CD8-positive, alpha-beta memory T cell (primary cell): Measurements from ENCODE around the gene ZNF358. TPM values are rescaled to one million over a fixed set of nuclear protein-coding genes. Genes with fewer than 3 reads are reported as not detected.

Experiments
- CTCF ChIA-PET: fragments of 350-600 bp; sonication (Branson Sonifier 250); formaldehyde crosslinking; loops from one replicate; lab custom pipeline; 2021; ENCODE audit warnings: antibody characterized with exemption; lab: Charles Lee
- POLR2A ChIA-PET: fragments of 350-600 bp; sonication (Branson Sonifier 250); formaldehyde crosslinking; loops from one replicate; lab custom pipeline; 2021; ENCODE audit warnings: antibody characterized with exemption; lab: Charles Lee
- DNase-seq, 5 donors: peaks; one replicate each; pipeline versions ENCODE4 v3.0.0 to v3.0.0-alpha.2; 2020 to 2022; ENCODE audit warnings: mixed read lengths in 1 of 5
- H3K27ac ChIP-seq: one replicate; pipeline ENCODE4 v1.7.0; 2013; ENCODE audit warnings: low read depth, mild to moderate bottlenecking, low read length, moderate library complexity
- H3K27me3 ChIP-seq: 2 replicates; pipeline ENCODE4 v1.7.0; 2013; ENCODE audit warnings: low read length, mild to moderate bottlenecking; ENCODE audit not compliant: insufficient read depth, poor library complexity, severe bottlenecking
- H3K36me3 ChIP-seq: 2 replicates; pipeline ENCODE4 v1.7.0; 2013; ENCODE audit warnings: mild to moderate bottlenecking, low read length, moderate library complexity; ENCODE audit not compliant: insufficient read depth
- H3K4me1 ChIP-seq: 2 replicates; pipeline ENCODE4 v1.7.0; 2013; ENCODE audit warnings: mild to moderate bottlenecking, low read length, moderate library complexity; ENCODE audit not compliant: insufficient read depth
- H3K4me3 ChIP-seq: 2 replicates; pipeline ENCODE4 v1.7.0; 2013; ENCODE audit warnings: mild to moderate bottlenecking, low read length
- H3K9me3 ChIP-seq: 2 replicates; pipeline ENCODE4 v1.7.0; 2013; ENCODE audit warnings: mild to moderate bottlenecking, low read length
- H3K27ac Mint-ChIP-seq, 8 donors: one replicate each; pipeline ENCODE4 v1.8.0; 2020 to 2021; ENCODE audit warnings: mixed read lengths in 8 of 8, mild to moderate bottlenecking in 6 of 8, inconsistent platforms in 3 of 8, moderate library complexity in 3 of 8
- H3K27me3 Mint-ChIP-seq, 2 donors: one replicate each; pipeline ENCODE4 v1.8.0; 2020 to 2021; ENCODE audit warnings: mixed read lengths in 2 of 2, mild to moderate bottlenecking in 1 of 2, moderate library complexity in 1 of 2
- H3K36me3 Mint-ChIP-seq, 3 donors: one replicate each; pipeline ENCODE4 v1.8.0; 2020 to 2021; ENCODE audit warnings: mixed read lengths in 3 of 3, inconsistent platforms in 1 of 3, mild to moderate bottlenecking in 1 of 3
- H3K4me1 Mint-ChIP-seq, 3 donors: one replicate each; pipeline ENCODE4 v1.8.0; 2020 to 2021; ENCODE audit warnings: mixed read lengths in 3 of 3, inconsistent platforms in 1 of 3, mild to moderate bottlenecking in 1 of 3
- H3K4me3 Mint-ChIP-seq, 7 donors: one replicate each; pipeline ENCODE4 v1.8.0; 2020 to 2021; ENCODE audit warnings: mixed read lengths in 7 of 7, mild to moderate bottlenecking in 6 of 7, moderate library complexity in 4 of 7, inconsistent platforms in 2 of 7
- H3K9me3 Mint-ChIP-seq, 5 donors: one replicate each; pipeline ENCODE4 v1.8.0; 2020 to 2022; ENCODE audit warnings: mixed read lengths in 5 of 5, mild to moderate bottlenecking in 3 of 5, moderate library complexity in 2 of 5, inconsistent platforms in 1 of 5
- polyA plus RNA-seq: library from polyadenylated mRNA; unstranded; fragments of 300-500 nt; fragmentation: Illumina TruSeq; gene quantifications from one replicate; pipeline ENCODE4 v1.2.3, GENCODE V29; 2021
- total RNA-seq, 2 experiments: library from RNA; stranded (reverse); gene quantifications; one replicate each; pipeline ENCODE4 v1.2.3, GENCODE V29; 2021

The ZNF358 gene
- total and polyA plus RNA-seq, 3 experiments from 2014 or later: 2.5 to 8.9 (median 7.6) TPM

GRCh38 chr19:7506385-7507328, 9.2 kb upstream of the ZNF358 start:
- Mint-ChIP-seq H3K36me3 (no peaks in the 10 kb centered on the region), H3K9me3 (no peaks in the 10 kb centered on the region), H3K27ac (peak overlapping the region in 1 of 8 donors; percentile 82), H3K4me1 (peaks cover 7 to 12% (median 8%) of the 10 kb centered on the region in 3 donors), H3K27me3 (peaks cover 38 to 50% of the 10 kb centered on the region in 2 donors), H3K4me3 (no peak overlapping the region)
- DNase-seq: peak in 2 of 5 donors; percentile 12 to 16
- H3K9me3 ChIP-seq: no peaks in the 10 kb centered on the region
- peaks cover 9% of the 10 kb centered on the region for H3K27me3 ChIP-seq
- no peak overlapping the region for H3K4me3 ChIP-seq
- H3K4me1 ChIP-seq: peaks cover 8% of the 10 kb centered on the region
- CTCF ChIA-PET: interaction anchor here (0.6 kb wide), 1 partner anchor 42 kb away, joined by 3 read pairs; no protein-coding TSS in a partner anchor
- H3K36me3 ChIP-seq: no peaks in the 10 kb centered on the region
- POLR2A ChIA-PET: interaction anchor here (0.7 kb wide), 1 partner anchor 18 kb away, joined by 9 read pairs; no protein-coding TSS in a partner anchor
- H3K27ac ChIP-seq: no peak overlapping the region

- H3K4me1 Mint-ChIP-seq: peaks cover 7 to 12% (median 8%) of the 10 kb centered on the region in 3 donors
- Histone ChIP-seq H3K4me3 (no peak overlapping the region), H3K9me3 (no peaks in the 10 kb centered on the region), H3K27me3 (peaks cover 9% of the 10 kb centered on the region), H3K27ac (no peak overlapping the region), H3K36me3 (no peaks in the 10 kb centered on the region), H3K4me1 (peaks cover 8% of the 10 kb centered on the region)
- H3K27me3 Mint-ChIP-seq: peaks cover 27 to 41% of the 10 kb centered on the region in 2 donors
- DNase-seq: no peak
- POLR2A ChIA-PET: no interaction called here
- no peaks in the 10 kb centered on the region for H3K9me3 Mint-ChIP-seq
- CTCF ChIA-PET: no interaction called here
- no peaks in the 10 kb centered on the region for H3K36me3 Mint-ChIP-seq
- no peak overlapping the region for H3K4me3 Mint-ChIP-seq
- no peak overlapping the region for H3K27ac Mint-ChIP-seq
Observed at GRCh38 chr19:7507884-7508283, 8.0 kb upstream of the ZNF358 start.

DNA sequence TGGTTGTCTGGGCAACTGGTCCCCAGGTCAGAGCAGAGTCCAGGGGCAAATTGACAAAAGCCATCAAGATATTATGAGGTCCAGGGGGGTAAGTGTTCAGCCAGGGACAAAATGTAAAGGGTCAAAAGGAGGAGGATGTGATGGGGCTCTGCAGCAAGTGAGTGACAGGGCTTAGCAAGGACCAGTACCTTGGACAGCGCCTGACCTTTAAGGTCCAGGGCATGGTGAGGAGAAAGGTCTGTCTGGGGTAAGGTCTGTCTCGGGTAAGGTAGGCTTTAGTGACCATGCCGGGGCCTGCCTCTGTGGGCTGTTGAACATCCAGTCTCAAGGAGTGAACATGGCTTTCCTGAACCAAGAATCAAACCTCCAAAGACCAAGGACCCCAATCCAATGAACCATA, 6.3 kb upstream of the ZNF358 start:
- H3K4me3 ChIP-seq: no peak overlapping the region
- POLR2A ChIA-PET: no interaction called here
- CTCF ChIA-PET: no interaction called here

GRCh38 chr19:7512400-7512851, 3.5 kb upstream of the ZNF358 start:
- Histone ChIP-seq H3K27ac (no peak overlapping the region), H3K4me1 (peaks cover 5% of the 10 kb centered on the region), H3K9me3 (no peaks in the 10 kb centered on the region), H3K4me3 (no peak overlapping the region), H3K36me3 (no peaks in the 10 kb centered on the region), H3K27me3 (no peaks in the 10 kb centered on the region)
- H3K9me3 Mint-ChIP-seq: peaks cover 0 to 1% (median 0%) of the 10 kb centered on the region in 5 donors
- no peak for DNase-seq
- H3K36me3 Mint-ChIP-seq: no peaks in the 10 kb centered on the region
- H3K4me3 Mint-ChIP-seq: no peak overlapping the region
- no peak overlapping the region for H3K27ac Mint-ChIP-seq
- peaks cover 11 to 15% (median 14%) of the 10 kb centered on the region in 3 donors for H3K4me1 Mint-ChIP-seq
- POLR2A ChIA-PET: interaction anchor here (0.6 kb wide), 1 partner anchor 444 kb away, joined by 9 read pairs; no protein-coding TSS in a partner anchor
- CTCF ChIA-PET: no interaction called here
- H3K27me3 Mint-ChIP-seq: peaks cover 19 to 31% of the 10 kb centered on the region in 2 donors

More for the DNA sequence above, 6.3 kb upstream of the ZNF358 start:
- H3K9me3 Mint-ChIP-seq: no peaks in the 10 kb centered on the region
- no peaks in the 10 kb centered on the region for H3K36me3 Mint-ChIP-seq
- peaks cover 29 to 38% of the 10 kb centered on the region in 2 donors for H3K27me3 Mint-ChIP-seq
- H3K9me3 ChIP-seq: no peaks in the 10 kb centered on the region
- peak overlapping the region in 1 of 8 donors; percentile 1 for H3K27ac Mint-ChIP-seq
- no peaks in the 10 kb centered on the region for H3K36me3 ChIP-seq
- peaks cover 7 to 12% (median 8%) of the 10 kb centered on the region in 3 donors for H3K4me1 Mint-ChIP-seq
- H3K4me1 ChIP-seq: peaks cover 8% of the 10 kb centered on the region
- no peak overlapping the region for H3K4me3 Mint-ChIP-seq
- DNase-seq: no peak
- H3K27me3 ChIP-seq: peaks cover 9% of the 10 kb centered on the region
- H3K27ac ChIP-seq: no peak overlapping the region

DNA sequence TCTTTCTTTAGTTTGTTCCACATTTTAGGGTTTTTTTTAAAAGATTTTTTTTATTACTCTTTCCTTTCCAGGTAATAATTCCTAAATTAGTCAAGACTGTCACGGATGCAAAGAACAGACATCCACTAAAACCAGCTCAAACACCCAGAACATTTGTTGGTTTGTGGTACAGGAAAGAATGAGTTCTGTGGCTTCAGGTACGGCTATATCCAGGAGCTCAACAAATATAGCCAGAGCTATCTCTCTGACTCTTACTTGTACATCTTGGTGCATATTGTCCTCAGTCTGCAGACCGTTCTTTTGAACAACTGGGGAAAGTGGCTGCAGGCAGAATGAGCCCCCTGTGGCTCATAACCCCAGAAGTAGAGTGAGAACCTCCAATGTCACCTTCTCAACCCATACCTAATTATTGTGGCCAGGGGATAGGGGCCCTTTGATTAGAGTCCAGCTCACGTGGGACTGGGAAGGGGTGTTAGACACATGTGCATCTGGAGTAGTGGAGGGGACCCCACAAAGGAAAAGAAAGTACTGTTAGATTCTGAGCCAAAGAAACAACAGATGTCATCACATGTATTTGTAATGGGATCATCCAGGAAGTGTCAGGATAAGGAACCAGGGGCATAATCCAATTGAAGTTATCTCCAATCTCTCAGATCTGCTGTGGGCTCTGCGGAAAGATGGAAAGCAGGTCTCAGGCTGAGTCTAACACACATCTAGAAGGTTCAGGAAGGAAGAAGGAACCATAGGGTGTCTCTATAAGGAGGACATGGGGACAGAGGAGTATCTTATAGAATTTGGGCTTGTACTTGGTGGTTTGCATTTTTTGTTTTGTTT, 1.9 kb upstream of the ZNF358 start:
- Mint-ChIP-seq H3K9me3 (peaks cover 0 to 1% (median 0%) of the 10 kb centered on the region in 5 donors), H3K36me3 (no peaks in the 10 kb centered on the region), H3K27ac (no peak overlapping the region), H3K4me3 (peak overlapping the region in 5 of 7 donors; percentile 1 to 86 (median 5)), H3K4me1 (peaks cover 14 to 18% (median 15%) of the 10 kb centered on the region in 3 donors), H3K27me3 (peaks cover 25 to 26% of the 10 kb centered on the region in 2 donors)
- ChIA-PET CTCF (no interaction called here), POLR2A (no interaction called here)
- H3K27ac ChIP-seq: no peak overlapping the region
- H3K4me3 ChIP-seq: no peak overlapping the region
- H3K27me3 ChIP-seq: no peaks in the 10 kb centered on the region
- peaks cover 5% of the 10 kb centered on the region for H3K4me1 ChIP-seq
- DNase-seq: no peak
- no peaks in the 10 kb centered on the region for H3K36me3 ChIP-seq
- H3K9me3 ChIP-seq: no peaks in the 10 kb centered on the region

DNA sequence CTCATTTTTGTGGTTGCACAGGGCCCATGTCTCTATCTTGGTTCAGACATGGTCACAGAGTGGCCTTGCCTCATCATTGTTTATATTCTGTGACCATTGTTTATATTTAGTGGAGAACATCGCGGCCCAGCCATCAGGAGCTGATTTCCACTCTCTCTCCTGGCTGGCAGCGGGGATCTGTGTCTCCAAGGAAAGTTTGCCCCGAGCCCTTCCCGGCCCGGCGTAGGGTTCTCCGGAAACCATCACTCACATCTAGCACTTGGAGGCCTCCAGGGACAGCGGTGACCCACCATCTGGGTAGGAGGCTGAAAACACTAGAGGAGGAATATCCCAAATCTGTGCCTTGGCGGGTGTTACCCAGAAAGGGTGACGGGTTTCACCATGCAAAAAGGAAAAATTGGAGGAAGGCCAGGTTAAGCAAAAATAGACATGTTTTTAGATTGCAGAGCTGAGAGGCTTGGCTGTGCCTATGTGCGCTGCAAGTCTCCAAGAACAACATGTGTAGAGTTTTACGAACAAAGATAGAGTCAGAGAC, 726 bp upstream of the ZNF358 start:
- no peaks in the 10 kb centered on the region for H3K9me3 ChIP-seq
- H3K4me1 ChIP-seq: peaks cover 5% of the 10 kb centered on the region
- Mint-ChIP-seq H3K4me3 (peak overlapping the region; percentile 59 to 86 (median 80)), H3K4me1 (peaks cover 14 to 18% (median 15%) of the 10 kb centered on the region in 3 donors), H3K27me3 (peaks cover 18 to 21% of the 10 kb centered on the region in 2 donors), H3K36me3 (peaks cover 0 to 2% (median 0%) of the 10 kb centered on the region in 3 donors), H3K9me3 (peaks cover 0 to 1% (median 0%) of the 10 kb centered on the region in 5 donors), H3K27ac (peak overlapping the region in 5 of 8 donors; percentile 46 to 88 (median 79))
- H3K36me3 ChIP-seq: no peaks in the 10 kb centered on the region
- ChIA-PET CTCF (no interaction called here), POLR2A (no interaction called here)
- no peak for DNase-seq
- no peaks in the 10 kb centered on the region for H3K27me3 ChIP-seq
- no peak overlapping the region for H3K27ac ChIP-seq
- H3K4me3 ChIP-seq: no peak overlapping the region

GRCh38 chr19:7516333-7516732, 430 bp downstream of the ZNF358 start:
- no peak for DNase-seq
- CTCF ChIA-PET: interaction anchor here (1.4 kb wide), 1 partner anchor 414 kb away, joined by 4 read pairs; no protein-coding TSS in a partner anchor
- H3K4me1 Mint-ChIP-seq: peaks cover 14 to 18% (median 15%) of the 10 kb centered on the region in 3 donors

More at GRCh38 chr19:7516333-7516732, 430 bp downstream of the ZNF358 start:
- Histone ChIP-seq H3K9me3 (no peaks in the 10 kb centered on the region), H3K4me3 (no peak overlapping the region), H3K27me3 (no peaks in the 10 kb centered on the region), H3K4me1 (peaks cover 5% of the 10 kb centered on the region), H3K27ac (peak overlapping the region; percentile 4), H3K36me3 (no peaks in the 10 kb centered on the region)
- Mint-ChIP-seq H3K27ac (peak overlapping the region in 3 of 8 donors; percentile 36 to 80 (median 63)), H3K9me3 (peaks cover 0 to 1% (median 0%) of the 10 kb centered on the region in 5 donors), H3K4me3 (peak overlapping the region; percentile 68 to 82 (median 79)), H3K27me3 (peaks cover 18 to 20% of the 10 kb centered on the region in 2 donors), H3K36me3 (peaks cover 0 to 2% (median 0%) of the 10 kb centered on the region in 3 donors)
- POLR2A ChIA-PET: interaction anchor here (0.5 kb wide), 1 partner anchor 36 kb away, joined by 5 read pairs; no protein-coding TSS in a partner anchor
